Dedifferentiated amniotic fluid mesenchymal stem cell (primary cell): ENCODE results near the gene FAM163B.

ENCODE experiments used
- DNase-seq: peaks from one replicate; pipeline ENCODE4 v3.0.0-alpha.2; 2016; ENCODE audit errors: extremely low spot score

Gene FAM163B

GRCh38 chr9:133547116-133547515 is 62.1 kb downstream of the FAM163B start:
- no peak for DNase-seq

- DNase-seq = no peak
Measured at GRCh38 chr9:133546287-133546680, 62.9 kb downstream of the FAM163B start.

- no peak for DNase-seq
Measured at GRCh38 chr9:133545494-133546286, 63.5 kb downstream of the FAM163B start.

- DNase-seq = no peak
Measured at GRCh38 chr9:133543772-133544467, 65.3 kb downstream of the FAM163B start.

GRCh38 chr9:133542002-133542401 is 67.2 kb downstream of the FAM163B start:
- no peak for DNase-seq

- no peak for DNase-seq
Measured at GRCh38 chr9:133540698-133541025, 68.5 kb downstream of the FAM163B start.

- no peak for DNase-seq
Measured at GRCh38 chr9:133539991-133540697, 69.0 kb downstream of the FAM163B start.

GRCh38 chr9:133538851-133539833 is 70.0 kb downstream of the FAM163B start:
- no peak for DNase-seq

- no peak for DNase-seq
Measured at GRCh38 chr9:133538176-133538575, 71.0 kb downstream of the FAM163B start.

- no peak for DNase-seq
Measured at GRCh38 chr9:133537257-133537656, 71.9 kb downstream of the FAM163B start.

GRCh38 chr9:133536536-133536935 is 72.7 kb downstream of the FAM163B start:
- no peak for DNase-seq

GRCh38 chr9:133536080-133536479 is 73.1 kb downstream of the FAM163B start:
- DNase-seq = no peak

GRCh38 chr9:133535306-133535877 is 73.8 kb downstream of the FAM163B start:
- no peak for DNase-seq

GRCh38 chr9:133534346-133535291 is 74.6 kb downstream of the FAM163B start, which contains the start of gene ADAMTSL2:
Gene ADAMTSL2 (plus strand): TSS chr9:133534704. CDS start chr9:133536713, 2,009 bp downstream.
- no peak for DNase-seq

- no peak for DNase-seq
Measured at GRCh38 chr9:133533857-133534256, 75.3 kb downstream of the FAM163B start.

GRCh38 chr9:133532937-133533668 is 76.1 kb downstream of the FAM163B start:
- no peak for DNase-seq

GRCh38 chr9:133531293-133531692 is 77.9 kb downstream of the FAM163B start:
- DNase-seq = no peak

GRCh38 chr9:133529874-133530273 is 79.3 kb downstream of the FAM163B start:
- no peak for DNase-seq

- DNase-seq = no peak
Measured at GRCh38 chr9:133529457-133529856, 79.7 kb downstream of the FAM163B start.
